Kidney capillary endothelial cell (primary cell): ENCODE results near the gene CDC42.

Source experiments
- DNase-seq: peaks from one replicate; pipeline ENCODE4 v3.0.0-alpha.2; 2018; ENCODE audit warnings: low spot score

The CDC42 gene

GRCh38 chr1:22076346-22076745 lies 23.8 kb downstream of the CDC42 start:
- no peak for DNase-seq

GRCh38 chr1:22077728-22078127 lies 25.2 kb downstream of the CDC42 start:
- no peak for DNase-seq

GRCh38 chr1:22078133-22078532 lies 25.6 kb downstream of the CDC42 start:
- DNase-seq: no peak

GRCh38 chr1:22080191-22080590 lies 27.7 kb downstream of the CDC42 start:
- DNase-seq: no peak

GRCh38 chr1:22088331-22088730 lies 35.8 kb downstream of the CDC42 start:
- no peak for DNase-seq

GRCh38 chr1:22089134-22089571 lies 36.6 kb downstream of the CDC42 start:
- no peak for DNase-seq

- DNase-seq: no peak
Measured at GRCh38 chr1:22089787-22090186, 37.3 kb downstream of the CDC42 start.

GRCh38 chr1:22090867-22091266 lies 38.4 kb downstream of the CDC42 start:
- no peak for DNase-seq

GRCh38 chr1:22092026-22092768 lies 39.7 kb downstream of the CDC42 start:
- peak; percentile 67 for DNase-seq

GRCh38 chr1:22093513-22093912 lies 41.0 kb downstream of the CDC42 start:
- DNase-seq: no peak

- DNase-seq: no peak
Measured at GRCh38 chr1:22096036-22096435, 43.5 kb downstream of the CDC42 start.

- DNase-seq: no peak
Measured at GRCh38 chr1:22096463-22096862, 44.0 kb downstream of the CDC42 start.

- DNase-seq: no peak
Measured at GRCh38 chr1:22098752-22099151, 46.2 kb downstream of the CDC42 start.

- no peak for DNase-seq
Measured at GRCh38 chr1:22100168-22100567, 47.7 kb downstream of the CDC42 start.

- no peak for DNase-seq
Measured at GRCh38 chr1:22101199-22101598, 48.7 kb downstream of the CDC42 start.

- DNase-seq: no peak
Measured at GRCh38 chr1:22101995-22102394, 49.5 kb downstream of the CDC42 start.

- DNase-seq: no peak
Measured at GRCh38 chr1:22102746-22103145, 50.2 kb downstream of the CDC42 start.

GRCh38 chr1:22104094-22104493 lies 51.6 kb downstream of the CDC42 start:
- DNase-seq: no peak

GRCh38 chr1:22104865-22105437 lies 52.4 kb downstream of the CDC42 start:
- no peak for DNase-seq

GRCh38 chr1:22105611-22106207 lies 53.2 kb downstream of the CDC42 start:
- DNase-seq: peak; percentile 61

- DNase-seq: no peak
Measured at GRCh38 chr1:22107126-22107525, 54.6 kb downstream of the CDC42 start.

GRCh38 chr1:22108339-22109105 lies 56.0 kb downstream of the CDC42 start:
- no peak for DNase-seq

- no peak for DNase-seq
Measured at GRCh38 chr1:22110016-22110415, 57.5 kb downstream of the CDC42 start.
